Testis (tissue), 3 donors: ENCODE results near the gene PLCL2. TPM values are rescaled to one million over a fixed set of nuclear protein-coding genes. Genes with fewer than 3 reads are reported as not detected.

Experiments used
- DNase-seq: peaks from one replicate; pipeline ENCODE4 v3.0.0-alpha.2; 2019
- H3K27ac ChIP-seq, 2 donors: fragments of 200-600 bp; sonication (generic); one replicate each; pipeline ENCODE4 v1.5.1; 2019
- H3K27me3 ChIP-seq: fragments of 200-600 bp; sonication (generic); one replicate; pipeline ENCODE4 v1.5.1; 2019
- H3K36me3 ChIP-seq: fragments of 200-600 bp; sonication (generic); one replicate; pipeline ENCODE4 v1.5.1; 2017; ENCODE audit warnings: low read depth; ENCODE audit errors: missing control alignments
- H3K4me1 ChIP-seq: fragments of 200-600 bp; sonication (generic); one replicate; pipeline ENCODE4 v1.5.1; 2019
- H3K4me3 ChIP-seq, 2 donors: fragments of 200-600 bp; sonication (generic); one replicate each; pipeline ENCODE4 v1.5.1; 2017 to 2019
- H3K9me3 ChIP-seq: fragments of 200-600 bp; sonication (generic); one replicate; pipeline ENCODE4 v1.5.1; 2017
- CTCF ChIP-seq, 3 experiments: fragments of 450-650 bp in 2 of 3; fragments of 200-600 bp in 1 of 3; sonication (generic) in 1 of 3; IDR thresholded peaks; one replicate each; pipeline ENCODE4 v1.5.1; 2016 to 2019; ENCODE audit warnings: antibody characterized with exemption in 3 of 3, mild to moderate bottlenecking in 2 of 3, moderate library complexity in 1 of 3
- POLR2A ChIP-seq: fragments of 450-650 bp; IDR thresholded peaks from one replicate; pipeline ENCODE4 v1.6.1; 2017; ENCODE audit warnings: antibody characterized with exemption, mild to moderate bottlenecking, moderate library complexity
- WGBS, 2 donors: methylation state at CpG; one replicate each; pipeline ENCODE4 v1.1.5; 2018; 5-methylcytosine and 5-hydroxymethylcytosine counted together
- intact Hi-C: fragments of 100-400 bp; cut with DNase I; formaldehyde crosslinking; loops from one replicate; pipeline ENCODE4 v1.15.1; 2023; ENCODE audit warnings: low total_unique reads
- polyA plus RNA-seq: library from polyadenylated mRNA; stranded (reverse); fragments of 350-450 nt; fragmentation: Illumina TruSeq; extraction: RNeasy Lipid Tissue Mini Kit (QIAGEN cat#74804); gene quantifications from one replicate; pipeline ENCODE4 v1.2.3, GENCODE V29; 2014; ENCODE audit warnings: low read depth, low replicate concordance; ENCODE audit not compliant: insufficient read depth
- total RNA-seq, 2 donors: library from RNA; depleted of rRNA; stranded (reverse); fragments of >200 nt; gene quantifications; one replicate each; pipeline ENCODE4 v1.2.3, GENCODE V29; 2016

PLCL2 gene
- total and polyA plus RNA-seq, 3 donors from 2014 or later = 10.7 to 23.0 (median 15.0) TPM

DNA sequence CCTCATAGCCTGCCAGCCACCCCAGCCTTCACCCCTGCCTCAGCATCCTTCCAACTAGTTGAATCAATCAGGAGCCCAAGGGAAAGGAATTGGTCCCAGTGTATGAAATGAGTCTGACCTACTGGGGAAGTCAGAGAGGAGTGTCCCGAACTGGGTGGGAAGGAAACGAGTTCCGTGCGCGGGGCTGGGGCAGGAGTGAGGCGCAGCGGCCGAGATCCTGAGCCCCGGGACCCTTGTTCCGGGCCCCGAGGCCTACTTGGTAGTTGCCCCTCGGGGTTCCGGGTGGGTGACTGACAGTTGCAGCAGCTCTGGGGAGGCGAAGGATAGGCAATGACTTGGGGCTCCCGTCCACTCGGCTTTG lies 1.1 kb upstream of the PLCL2 start:
- peaks cover 3% of the 10 kb centered on the region for H3K4me1 ChIP-seq
- WGBS, 2 donors = 39 to 46% methylated on average over 13 to 16 of the region's 16 CpGs
- peak overlapping the region; percentile 85 to 91 for H3K4me3 ChIP-seq
- no peak for TF ChIP-seq POLR2A
- no peak for TF ChIP-seq CTCF (IDR thresholded peaks at IDR 0.05)
- no peak for DNase-seq
- no peaks in the 10 kb centered on the region for H3K9me3 ChIP-seq
- intact Hi-C loops = no loop called here
- H3K36me3 ChIP-seq = no peaks in the 10 kb centered on the region
- H3K27ac ChIP-seq = peak overlapping the region; percentile 96 to 98
- no peaks in the 10 kb centered on the region for H3K27me3 ChIP-seq

DNA sequence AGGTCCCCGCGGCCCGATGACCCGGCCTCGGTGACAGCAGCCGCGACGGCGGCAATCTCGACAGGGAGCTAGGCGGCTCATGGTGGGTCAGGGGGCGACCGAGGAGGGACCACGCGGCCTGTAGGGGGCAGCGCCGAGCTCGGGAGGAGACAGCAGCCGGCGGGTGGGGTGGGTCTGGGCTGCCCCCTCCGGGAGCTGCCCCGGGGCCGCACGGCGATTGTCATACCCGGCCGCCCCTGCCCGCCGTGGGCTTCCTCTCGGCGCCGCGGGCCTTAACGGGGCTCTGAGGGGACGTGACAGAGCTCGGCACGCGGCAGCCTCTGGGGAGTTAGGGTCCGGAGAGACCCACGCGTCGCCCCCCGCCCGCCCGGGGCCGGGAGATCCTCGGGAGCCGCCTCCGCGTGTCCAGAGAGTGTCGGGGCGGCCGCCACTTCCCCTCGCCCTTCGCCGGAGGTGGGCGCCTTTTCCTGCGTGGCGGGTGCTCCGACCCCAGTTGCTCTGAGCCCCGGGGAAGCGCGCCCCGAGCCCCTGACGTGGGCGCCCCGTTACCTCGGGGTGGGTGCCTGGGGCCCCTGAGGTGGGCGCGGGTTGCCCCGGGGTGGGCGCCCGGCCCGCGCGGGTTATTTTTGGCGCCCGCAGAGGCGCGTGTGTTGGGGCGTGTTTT lies 539 bp upstream of the PLCL2 start:
- Histone ChIP-seq H3K9me3 (no peaks in the 10 kb centered on the region), H3K4me3 (peak overlapping the region; percentile 85 to 91), H3K36me3 (no peaks in the 10 kb centered on the region), H3K27ac (peak overlapping the region; percentile 96 to 98), H3K27me3 (no peaks in the 10 kb centered on the region), H3K4me1 (peaks cover 3% of the 10 kb centered on the region)
- WGBS, 2 donors = 0 to 1% methylated on average over 19 to 48 of the region's 81 CpGs
- TF ChIP-seq POLR2A (no peak), CTCF (IDR thresholded peaks at IDR 0.05) (peak in 2 of 3 experiments; percentile 49 to 54)
- intact Hi-C loops = no loop called here
- DNase-seq = peak; percentile 64

DNA sequence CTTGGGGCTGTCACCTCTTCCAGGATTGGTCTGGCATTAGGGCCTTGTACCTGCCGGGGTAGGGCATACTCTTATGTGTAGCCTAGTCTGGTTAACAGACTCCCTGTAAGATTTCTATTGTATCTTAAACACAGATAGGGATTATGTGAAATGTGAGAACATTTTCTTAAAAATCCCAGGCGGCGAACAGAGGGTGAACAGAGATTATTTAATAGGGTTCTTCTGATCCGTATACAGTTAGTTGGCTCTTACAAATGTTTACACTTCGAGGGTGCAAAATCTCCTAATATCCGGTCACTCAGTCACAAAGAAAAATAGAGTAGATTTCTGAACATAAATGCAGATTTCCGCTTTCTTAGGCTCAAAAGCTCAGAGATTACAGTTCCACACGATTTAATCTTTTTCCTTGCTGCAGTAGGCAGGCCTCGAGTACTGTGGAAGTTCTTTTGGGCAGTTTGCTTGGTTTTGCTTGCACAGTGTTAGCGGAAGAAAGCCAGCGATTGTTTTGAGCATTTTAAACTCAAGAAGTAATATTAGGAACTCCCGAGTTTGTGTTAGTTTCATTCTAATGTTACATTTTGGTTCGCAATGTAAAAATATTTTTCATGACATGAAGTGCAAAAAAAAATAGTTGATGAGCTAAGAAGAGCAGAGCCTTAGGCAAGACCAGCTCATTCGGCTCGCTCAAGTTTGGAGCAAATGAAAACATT lies 993 bp downstream of the PLCL2 start:
- intact Hi-C loops = no loop called here
- no peak for DNase-seq
- H3K9me3 ChIP-seq = no peaks in the 10 kb centered on the region

GRCh38 chr3:16886303-16886683 lies 1.5 kb downstream of the PLCL2 start:
- TF ChIP-seq CTCF (IDR thresholded peaks at IDR 0.05) = no peak
- no peak for TF ChIP-seq POLR2A
- Histone ChIP-seq H3K36me3 (no peaks in the 10 kb centered on the region), H3K27ac (peak overlapping the region; percentile 96 to 98), H3K4me1 (peaks cover 7% of the 10 kb centered on the region), H3K9me3 (no peaks in the 10 kb centered on the region), H3K27me3 (no peaks in the 10 kb centered on the region), H3K4me3 (peak overlapping the region; percentile 85 to 91)
- intact Hi-C loops = no loop called here
- no peak for DNase-seq
- WGBS, 2 donors = 6 to 7% methylated on average over 3 of the region's 3 CpGs

More for the DNA sequence above, 993 bp downstream of the PLCL2 start:
- peaks cover 5% of the 10 kb centered on the region for H3K4me1 ChIP-seq
- H3K4me3 ChIP-seq = peak overlapping the region; percentile 85 to 91
- TF ChIP-seq POLR2A (no peak), CTCF (IDR thresholded peaks at IDR 0.05) (no peak)
- H3K27ac ChIP-seq = peak overlapping the region; percentile 96 to 98
- H3K27me3 ChIP-seq = no peaks in the 10 kb centered on the region
- H3K36me3 ChIP-seq = no peaks in the 10 kb centered on the region
- WGBS, 2 donors = 1 to 4% methylated on average over 15 of the region's 15 CpGs
